GM19463 (cell line): Measurements from ENCODE around the gene PTGDR2.

Experiments
- ATAC-seq: cut with Tn5 transposase; IDR thresholded peaks from one replicate; pipeline ENCODE4 v1.9.1; 2021; ENCODE audit warnings: mild to moderate bottlenecking, moderate library complexity; ENCODE audit not compliant: unreplicated experiment

The PTGDR2 gene

DNA sequence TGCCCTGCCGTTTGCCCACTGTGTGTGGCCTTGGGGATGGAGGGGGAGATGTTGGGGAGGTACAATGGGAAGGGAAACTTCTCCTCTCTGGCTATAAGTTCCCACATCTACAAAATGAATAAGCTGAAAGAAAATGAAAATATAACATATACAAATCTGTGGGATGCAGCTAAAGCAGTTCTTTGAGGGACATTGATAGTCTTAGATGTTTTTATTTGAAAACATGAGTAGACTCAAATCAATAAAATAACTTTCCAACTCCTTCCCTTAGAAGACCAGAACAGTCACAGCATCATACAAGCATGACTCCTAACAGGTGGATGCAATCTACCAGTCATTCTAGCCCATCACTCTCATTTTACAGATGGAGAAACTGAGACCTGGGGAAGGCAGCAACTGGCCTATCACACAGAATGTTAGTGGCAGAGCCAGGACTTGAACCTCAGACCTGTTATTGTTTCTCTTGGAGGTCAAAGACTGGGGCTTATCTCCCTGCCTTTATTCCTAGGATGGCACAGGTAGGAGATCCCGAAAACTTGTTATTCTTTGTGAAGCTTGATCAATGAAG, 39.1 kb downstream of the PTGDR2 start:
- ATAC-seq: no peak

DNA sequence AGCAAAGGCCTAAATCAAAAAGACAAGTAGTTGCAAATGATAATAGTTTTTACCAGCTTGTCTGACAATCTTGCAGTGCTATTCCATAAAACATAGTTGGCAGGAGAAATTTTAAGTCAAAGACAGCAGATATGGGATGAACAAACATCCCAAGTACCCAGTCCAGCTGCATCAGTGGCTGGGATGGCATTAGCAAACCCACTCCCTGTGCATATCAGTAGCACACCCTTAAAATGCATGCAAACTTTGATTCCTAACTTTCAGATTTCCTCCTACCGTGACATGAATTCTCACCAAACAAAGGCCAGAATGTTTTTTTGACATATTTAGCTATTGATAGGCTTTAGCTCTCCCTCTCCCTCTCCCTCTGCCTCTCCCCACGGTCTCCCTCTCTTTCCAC, 41.6 kb downstream of the PTGDR2 start:
- no peak for ATAC-seq

DNA sequence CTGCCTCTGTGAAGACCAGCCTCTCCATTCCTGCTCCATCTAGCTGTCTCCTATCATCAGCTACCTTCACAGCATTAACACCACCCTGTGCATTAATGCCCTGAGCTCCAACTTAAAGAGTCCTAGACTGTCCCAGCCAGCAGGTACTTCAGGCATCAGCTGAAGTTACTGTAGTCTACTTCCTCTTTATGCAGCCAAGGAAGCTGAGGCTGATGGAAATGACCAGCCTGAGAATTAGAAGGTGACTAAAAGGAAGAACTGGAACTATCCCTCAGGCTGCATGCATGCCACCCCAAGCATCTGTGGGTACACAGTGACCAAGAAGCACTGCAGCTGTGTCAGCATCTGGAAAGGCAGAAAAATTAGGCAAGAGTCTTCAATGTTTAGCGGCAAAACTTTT, 42.4 kb downstream of the PTGDR2 start:
- no peak for ATAC-seq

DNA sequence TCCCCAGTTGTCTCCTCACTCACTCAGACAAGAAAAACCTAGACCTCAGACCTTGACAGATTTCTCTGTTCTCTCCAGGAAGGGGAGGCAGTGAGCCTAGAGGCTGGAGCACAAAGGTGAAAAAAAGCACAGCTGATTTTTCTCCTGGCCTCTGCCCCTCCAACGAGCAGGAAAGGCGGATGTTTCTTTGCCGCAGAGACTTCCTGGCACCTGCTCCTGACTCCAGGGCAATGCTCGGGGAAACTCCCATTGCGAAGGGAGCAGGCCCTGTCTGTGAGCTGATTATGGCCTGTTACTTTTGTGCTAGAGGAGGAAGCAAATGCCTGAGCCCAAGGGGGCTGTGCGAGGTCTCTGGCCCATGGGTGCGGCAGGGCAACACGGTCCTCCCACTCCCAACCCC, 45.2 kb downstream of the PTGDR2 start:
- ATAC-seq: no peak

DNA sequence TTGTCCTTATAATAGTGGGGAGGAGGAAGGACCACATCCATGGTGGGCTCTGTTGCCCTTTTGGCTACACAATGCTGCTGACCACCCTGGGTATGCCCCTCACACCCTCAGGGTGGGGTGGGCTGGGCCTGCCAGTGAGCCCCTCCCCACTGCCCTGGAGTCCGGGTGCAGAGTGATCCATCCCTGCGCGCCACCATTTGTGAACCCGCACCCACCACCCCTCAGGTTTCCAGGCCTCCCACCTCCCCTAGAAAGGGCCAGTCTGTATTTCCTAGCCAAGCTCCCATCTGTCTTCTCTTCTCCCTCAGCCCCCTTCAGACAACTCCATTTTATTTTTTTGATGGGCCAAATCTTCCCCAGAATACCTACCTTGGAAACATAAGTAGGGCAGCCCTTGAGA, 45.6 kb downstream of the PTGDR2 start:
- no peak for ATAC-seq

DNA sequence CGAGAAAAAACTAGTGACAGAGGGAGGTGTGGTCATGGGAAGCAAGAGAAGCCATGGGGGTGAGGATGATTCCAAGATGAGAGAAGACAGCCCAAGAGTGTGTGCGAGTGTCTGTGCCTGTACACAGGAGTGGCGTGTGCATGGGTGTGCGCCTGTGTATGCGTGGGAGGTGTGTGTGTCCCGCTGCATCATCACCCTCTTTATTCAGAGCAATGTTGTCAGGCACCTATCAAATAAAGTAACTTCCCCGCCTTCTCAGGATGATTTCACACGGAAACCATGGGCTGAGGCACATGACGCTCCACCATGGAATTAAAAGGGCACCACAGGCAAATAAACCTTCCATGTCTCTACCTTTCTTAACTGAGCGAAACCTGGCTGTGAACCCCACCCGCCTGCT, 46.1 kb downstream of the PTGDR2 start:
- no peak for ATAC-seq

DNA sequence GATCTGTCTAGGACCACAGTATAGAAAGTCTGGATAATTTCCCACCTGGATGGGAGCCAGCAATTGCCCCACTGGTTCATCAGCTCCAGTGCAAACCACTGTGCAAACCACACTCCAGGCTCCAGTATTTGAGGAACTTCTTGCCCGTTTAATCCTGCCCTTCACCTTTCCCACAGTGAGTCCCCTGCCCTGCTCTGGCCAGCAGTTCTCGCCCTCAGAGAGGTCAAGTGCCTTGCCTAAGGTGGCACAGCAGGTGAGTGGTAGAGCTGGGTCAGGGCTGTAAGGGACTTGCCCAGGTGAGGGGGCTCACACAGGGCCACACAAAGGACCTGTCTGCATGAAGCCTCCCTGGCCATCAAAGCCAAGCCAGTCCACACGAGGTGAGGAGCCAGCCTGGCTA, 46.5 kb downstream of the PTGDR2 start:
- no peak for ATAC-seq

DNA sequence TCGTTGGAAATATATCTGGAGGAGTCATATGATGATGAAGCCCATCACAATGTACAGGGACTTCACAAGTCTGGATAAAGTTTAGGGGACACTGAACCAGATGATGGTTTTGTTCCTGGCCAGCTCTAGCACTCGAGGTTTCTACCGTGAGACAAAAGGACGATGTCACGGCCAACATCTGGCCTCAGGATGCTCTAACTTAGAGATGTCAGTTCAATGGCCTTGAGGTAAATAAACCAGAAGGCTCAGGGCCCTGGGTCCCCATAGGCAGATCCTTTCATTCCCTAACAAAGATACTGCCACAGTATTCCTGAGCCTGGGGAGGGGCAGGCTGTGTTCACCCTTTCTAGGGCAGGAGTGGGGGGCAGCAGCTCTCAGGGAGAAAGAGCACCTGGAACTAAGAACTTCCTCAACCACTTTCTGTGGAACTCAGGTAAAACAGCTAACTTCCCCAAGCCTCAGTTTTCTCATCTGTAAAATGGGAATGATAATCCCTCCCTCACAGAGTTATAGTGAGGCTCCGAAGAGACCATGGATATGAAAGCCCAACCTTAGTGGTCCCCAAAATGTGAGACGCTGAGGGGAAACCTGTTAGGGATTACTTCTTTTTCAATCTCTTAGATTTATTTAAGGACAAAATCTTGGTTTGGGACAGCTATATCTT, 52.3 kb downstream of the PTGDR2 start:
- ATAC-seq: no peak

DNA sequence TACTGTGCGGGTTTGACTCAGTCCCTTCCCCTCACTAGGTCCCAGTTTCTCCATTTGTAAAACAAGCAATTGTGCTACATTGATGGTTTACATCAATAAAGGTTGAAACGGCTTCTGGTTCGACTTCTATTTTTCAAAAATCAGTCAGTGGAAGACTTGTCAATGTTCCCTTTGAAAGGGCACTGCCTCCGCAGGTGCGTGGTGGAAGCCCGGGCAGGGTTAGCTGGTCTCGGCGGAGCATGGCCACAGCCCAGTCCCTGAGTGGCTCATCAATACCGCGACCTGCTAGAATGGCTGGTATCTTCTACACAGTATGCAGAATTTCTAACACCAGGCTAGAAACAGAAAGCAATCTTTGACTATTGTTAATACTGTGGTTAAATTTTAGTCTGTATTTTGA, 54.6 kb downstream of the PTGDR2 start:
- no peak for ATAC-seq
